ENCODE data around the gene PFKFB4.
A peak's percentile ranks its signal among the peaks of the same experiment; 100 is the strongest.
"Not testable (repeated sequence)": the region's sequence is repeated elsewhere in the genome, so short reads cannot be mapped to it uniquely, and the experiment has no call there.

The PFKFB4 gene

GRCh38 chr3:48535578-48535977 lies 21.0 kb downstream of the PFKFB4 start:
- no peak for DNase-seq (ENCODE audit: low read depth in 2 of 3, low spot score in 2 of 3)

GRCh38 chr3:48532977-48533337 lies 23.6 kb downstream of the PFKFB4 start:
- DNase-seq (ENCODE audit: low read depth in 2 of 3, low spot score in 2 of 3) = no peak

GRCh38 chr3:48532271-48532976 lies 24.2 kb downstream of the PFKFB4 start:
- DNase-seq (ENCODE audit: low read depth in 2 of 3, low spot score in 2 of 3) = no peak

GRCh38 chr3:48530701-48531100 lies 25.9 kb downstream of the PFKFB4 start:
- not testable (repeated sequence) for DNase-seq (ENCODE audit: low read depth in 2 of 3, low spot score in 2 of 3)

GRCh38 chr3:48528754-48529153 lies 27.8 kb downstream of the PFKFB4 start:
- no peak for DNase-seq (ENCODE audit: low read depth in 2 of 3, low spot score in 2 of 3)

GRCh38 chr3:48528048-48528447 lies 28.6 kb downstream of the PFKFB4 start:
- DNase-seq (ENCODE audit: low read depth in 2 of 3, low spot score in 2 of 3) = no peak

- DNase-seq (ENCODE audit: low read depth in 2 of 3, low spot score in 2 of 3) = no peak
Observed at GRCh38 chr3:48524970-48525369, 31.6 kb downstream of the PFKFB4 start.

- no peak for DNase-seq (ENCODE audit: low read depth in 2 of 3, low spot score in 2 of 3)
Observed at GRCh38 chr3:48521635-48522034, 35.0 kb downstream of the PFKFB4 start.

GRCh38 chr3:48519277-48519643 lies 37.3 kb downstream of the PFKFB4 start:
- DNase-seq (ENCODE audit: low read depth in 2 of 3, low spot score in 2 of 3) = no peak

GRCh38 chr3:48518638-48519276 lies 37.8 kb downstream of the PFKFB4 start:
- no peak for DNase-seq (ENCODE audit: low read depth in 2 of 3, low spot score in 2 of 3)

GRCh38 chr3:48518069-48518468 lies 38.5 kb downstream of the PFKFB4 start:
- DNase-seq (ENCODE audit: low read depth in 2 of 3, low spot score in 2 of 3) = no peak

GRCh38 chr3:48516571-48516970 lies 40.0 kb downstream of the PFKFB4 start:
- DNase-seq (ENCODE audit: low read depth in 2 of 3, low spot score in 2 of 3) = no peak

- no peak for DNase-seq (ENCODE audit: low read depth in 2 of 3, low spot score in 2 of 3)
Observed at GRCh38 chr3:48514431-48515227, 42.0 kb downstream of the PFKFB4 start.

GRCh38 chr3:48511551-48511950 lies 45.1 kb downstream of the PFKFB4 start:
- DNase-seq (ENCODE audit: low read depth in 2 of 3, low spot score in 2 of 3) = no peak

- DNase-seq (ENCODE audit: low read depth in 2 of 3, low spot score in 2 of 3) = peak in 2 of 3 experiments; percentile 36
Observed at GRCh38 chr3:48507256-48508061, 49.1 kb downstream of the PFKFB4 start.

- DNase-seq (ENCODE audit: low read depth in 2 of 3, low spot score in 2 of 3) = no peak
Observed at GRCh38 chr3:48505968-48506504, 50.6 kb downstream of the PFKFB4 start.

- DNase-seq (ENCODE audit: low read depth in 2 of 3, low spot score in 2 of 3) = no peak
Observed at GRCh38 chr3:48505146-48505545, 51.5 kb downstream of the PFKFB4 start.

- DNase-seq (ENCODE audit: low read depth in 2 of 3, low spot score in 2 of 3) = peak in 2 of 3 experiments; percentile 28 to 31
Observed at GRCh38 chr3:48504051-48504946, 52.3 kb downstream of the PFKFB4 start, which contains the start of gene SHISA5. Gene SHISA5, minus strand, starts transcription at chr3:48504174. Its CDS starts 80 bp downstream, at chr3:48504094.

GRCh38 chr3:48503401-48504050 lies 53.1 kb downstream of the PFKFB4 start:
- DNase-seq (ENCODE audit: low read depth in 2 of 3, low spot score in 2 of 3) = no peak

Data from activated CD8-positive, alpha-beta memory T cell treated with anti-CD3 and anti-CD28 coated beads for 48 hours (primary cell).